Gastrocnemius medialis (tissue), 4 donors: ENCODE measurements around the gene ZNF423.

Experiments used
- CTCF ChIP-seq, 5 experiments: fragments of 450-650 bp in 3 of 5; fragments of 200-600 bp in 2 of 5; sonication (generic) in 2 of 5; IDR thresholded peaks in 4 of 5; conservative IDR thresholded peaks in 1 of 5; 1 replicate in 4 of 5; 2 replicates in 1 of 5; pipeline ENCODE4 v1.5.1; 2016 to 2019; ENCODE audit warnings: antibody characterized with exemption in 5 of 5, mild to moderate bottlenecking in 3 of 5, moderate library complexity in 3 of 5
- POLR2A ChIP-seq, 2 donors: fragments of 450-650 bp; IDR thresholded peaks; one replicate each; pipeline ENCODE4 v1.6.1; 2017; ENCODE audit warnings: antibody characterized with exemption in 2 of 2, mild to moderate bottlenecking in 2 of 2, moderate library complexity in 2 of 2

DNA sequence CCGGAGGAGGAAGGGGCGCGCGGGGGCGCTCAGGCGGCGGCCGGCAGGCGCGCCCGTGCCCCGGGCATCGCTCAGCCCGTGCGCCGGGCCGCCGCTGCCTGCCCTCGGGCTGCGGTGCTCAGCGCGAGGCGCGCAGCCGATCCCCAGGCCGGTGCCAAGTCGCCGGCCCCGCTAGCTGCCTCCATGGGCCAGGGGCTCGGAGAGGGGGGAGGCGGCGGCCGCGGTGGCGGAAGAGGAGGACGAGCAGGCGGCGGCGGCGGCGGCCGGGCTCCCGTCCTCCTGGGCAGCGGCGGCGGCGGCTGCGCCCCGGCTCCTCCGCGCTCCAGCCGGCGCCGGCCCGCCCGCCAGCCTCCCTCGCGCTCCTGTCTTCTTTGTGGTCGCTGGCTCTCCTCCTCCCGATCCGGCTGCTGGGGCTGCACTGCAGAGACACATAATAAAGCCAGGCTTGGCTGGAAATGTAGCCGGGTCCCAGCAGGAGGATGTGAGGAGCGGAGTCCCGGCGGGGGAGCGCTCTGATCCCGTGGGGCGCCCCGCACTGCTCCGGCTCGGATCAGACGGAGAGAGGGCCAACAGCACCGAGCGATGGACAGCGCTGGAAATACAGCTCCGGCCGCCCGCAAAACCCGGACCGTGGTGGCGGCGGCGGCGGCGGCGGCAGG, 889 bp upstream of the ZNF423 start:
- peak in 1 of 5 experiments; percentile 24 for TF ChIP-seq CTCF (IDR thresholded peaks at IDR 0.05 in 4 of 5, conservative IDR thresholded peaks at IDR 0.05 in 1 of 5)
- TF ChIP-seq POLR2A (IDR thresholded peaks at IDR 0.05) = peak; percentile 51 to 63
